Skeletal muscle cell (primary cell): Measurements from ENCODE around the gene ALG10B.
A peak's percentile ranks its signal among the peaks of the same experiment; 100 is the strongest.
"Not testable (repeated sequence)": the region's sequence is repeated elsewhere in the genome, so short reads cannot be mapped to it uniquely, and the experiment has no call there.

Source experiments
- DNase-seq: peaks from one replicate; pipeline ENCODE4 v3.0.0-alpha.2; 2010; ENCODE audit warnings: low read depth
- H3K4me3 ChIP-seq: 2 replicates; pipeline ENCODE4 v1.5.1; 2011; ENCODE audit warnings: low read depth, mild to moderate bottlenecking, control low read depth, low read length, moderate library complexity

Gene ALG10B

GRCh38 chr12:38316391-38317129 lies at the start of gene ALG10B:
Gene ALG10B, plus strand, starts transcription at chr12:38316774. Its CDS starts 120 bp downstream, at chr12:38316894.
- peak; percentile 88 for DNase-seq
- H3K4me3 ChIP-seq = peak within 1 kb of the TSS; percentile 70

DNA sequence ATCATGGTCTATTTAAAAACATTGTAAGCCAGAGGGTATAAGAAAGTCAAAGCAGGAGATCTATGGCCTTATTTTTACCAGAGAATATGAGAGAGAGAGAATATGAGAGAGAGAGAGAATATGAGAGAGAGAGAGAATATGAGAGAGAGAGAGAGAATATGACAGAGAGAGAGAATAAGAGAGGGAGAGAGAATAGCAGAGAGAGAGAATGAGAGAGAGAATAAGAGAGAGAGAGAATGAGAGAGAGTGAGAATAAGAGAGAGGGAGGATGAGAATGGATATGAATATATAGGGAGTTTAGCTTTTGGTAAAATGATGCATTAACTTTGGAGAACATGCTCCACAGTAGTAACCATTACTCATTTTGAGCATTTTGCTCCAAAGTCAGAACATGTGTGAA lies 48.0 kb upstream of the ALG10B start:
- H3K4me3 ChIP-seq = no peak overlapping the region
- no peak for DNase-seq

DNA sequence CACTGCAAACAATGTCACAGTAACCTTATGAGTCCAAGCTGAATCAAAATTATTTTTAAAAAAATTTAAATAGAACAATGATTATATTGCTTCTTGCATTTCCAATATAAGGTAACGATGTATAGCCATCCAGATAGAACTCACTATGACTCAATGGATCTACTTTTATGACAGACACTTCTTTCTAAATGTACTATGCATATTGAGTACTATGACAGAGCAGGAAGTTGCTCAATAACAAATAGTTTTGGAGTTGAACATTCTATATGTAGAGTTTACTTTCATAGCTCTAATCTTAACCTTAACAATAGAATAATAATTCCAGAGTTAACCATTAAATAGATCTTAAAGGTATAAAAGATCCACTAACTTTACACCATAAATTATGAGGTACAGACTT lies 46.7 kb upstream of the ALG10B start:
- DNase-seq = no peak
- no peak overlapping the region for H3K4me3 ChIP-seq

GRCh38 chr12:38279756-38280155 lies 36.8 kb upstream of the ALG10B start:
- H3K4me3 ChIP-seq = no peak overlapping the region
- DNase-seq = no peak

- H3K4me3 ChIP-seq = no peak overlapping the region
- DNase-seq = no peak
Measured at GRCh38 chr12:38282886-38283285, 33.7 kb upstream of the ALG10B start.

GRCh38 chr12:38289396-38289795 lies 27.2 kb upstream of the ALG10B start:
- DNase-seq = no peak
- H3K4me3 ChIP-seq = no peak overlapping the region

- no peak overlapping the region for H3K4me3 ChIP-seq
Measured at GRCh38 chr12:38291160-38291559, 25.4 kb upstream of the ALG10B start.

DNA sequence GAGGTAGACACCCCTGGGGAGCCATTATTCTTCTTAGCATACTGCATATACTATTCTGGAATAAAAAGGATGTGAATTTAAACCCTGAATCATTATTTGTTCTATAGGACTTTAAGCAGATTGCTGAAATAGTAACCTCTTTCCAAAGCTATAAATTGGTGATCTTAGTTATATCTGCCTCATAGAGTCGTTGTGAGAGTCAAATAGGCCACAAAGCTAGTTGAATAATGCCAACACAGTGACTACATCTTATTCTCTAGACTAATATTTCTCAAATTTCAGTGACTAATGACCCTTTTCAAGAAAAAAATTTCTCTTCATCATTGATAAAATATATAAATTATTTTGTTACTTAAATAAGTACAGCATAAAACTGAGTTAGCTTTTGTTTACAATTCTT lies 13.6 kb upstream of the ALG10B start:
- H3K4me3 ChIP-seq, DNase-seq: not testable (repeated sequence)

More at GRCh38 chr12:38291160-38291559, 25.4 kb upstream of the ALG10B start:
- DNase-seq = no peak

GRCh38 chr12:38321966-38322365 lies 5.4 kb downstream of the ALG10B start:
- DNase-seq, H3K4me3 ChIP-seq: not testable (repeated sequence)

DNA sequence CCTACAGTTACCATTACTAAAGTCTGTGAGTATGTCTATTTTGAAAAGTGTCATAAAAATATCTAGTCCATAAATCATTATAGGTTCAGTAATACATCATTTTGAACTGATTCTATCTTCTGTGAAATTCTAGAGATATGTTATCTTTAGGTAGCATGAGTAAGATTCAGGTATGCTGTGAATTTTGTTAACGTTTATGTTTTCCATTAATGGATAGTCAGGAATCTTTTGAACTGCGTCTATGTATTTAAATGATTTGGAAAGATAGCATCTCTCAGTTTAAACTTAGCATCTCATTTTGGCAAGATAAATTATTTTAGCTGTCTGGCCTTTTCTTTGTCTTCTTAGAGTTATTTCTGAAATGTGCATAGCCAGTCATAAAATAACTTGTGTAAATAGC lies 8.3 kb downstream of the ALG10B start:
- no peak for DNase-seq
- no peak overlapping the region for H3K4me3 ChIP-seq

DNA sequence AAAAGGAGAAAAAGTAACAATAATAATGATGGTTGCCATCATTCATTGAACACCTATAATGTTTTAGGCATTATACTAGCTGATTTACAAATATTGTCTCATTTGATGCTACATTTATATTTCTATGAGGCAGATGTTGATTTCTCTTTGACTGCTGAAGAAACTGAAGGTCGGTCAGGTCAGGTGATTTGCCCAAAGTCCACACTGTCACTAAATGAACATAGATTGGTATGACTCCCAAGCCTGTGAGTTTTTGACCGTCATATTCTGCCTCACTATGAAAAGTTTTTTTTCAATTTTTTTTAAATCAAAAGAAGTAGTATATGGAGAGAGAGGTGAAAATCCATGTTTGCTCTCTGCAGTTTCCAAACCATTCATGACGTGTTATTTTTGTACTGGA lies 10.8 kb downstream of the ALG10B start:
- no peak for DNase-seq
- H3K4me3 ChIP-seq = no peak overlapping the region

GRCh38 chr12:38328306-38328895 lies 11.8 kb downstream of the ALG10B start:
- H3K4me3 ChIP-seq = no peak overlapping the region
- DNase-seq = no peak

DNA sequence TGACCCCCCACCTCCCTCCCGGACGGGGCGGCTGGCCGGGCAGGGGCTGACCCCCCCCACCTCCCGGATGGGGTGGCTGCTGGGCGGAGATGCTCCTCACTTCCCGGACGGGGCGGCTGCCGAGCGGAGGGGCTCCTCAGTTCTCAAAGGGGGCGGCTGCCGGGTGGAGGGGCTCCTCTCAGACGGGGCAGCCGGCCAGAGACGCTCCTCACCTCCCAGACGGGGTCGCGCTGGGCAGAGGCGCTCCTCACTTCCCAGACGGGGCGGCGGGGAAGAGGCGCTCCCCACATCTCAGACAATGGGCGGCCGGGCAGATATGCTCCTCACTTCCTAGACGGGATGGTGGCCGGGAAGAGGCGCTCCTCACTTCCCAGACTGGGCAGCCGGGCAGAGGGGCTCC lies 13.8 kb downstream of the ALG10B start:
- not testable (repeated sequence) for H3K4me3 ChIP-seq, DNase-seq

GRCh38 chr12:38332814-38333213 lies 16.2 kb downstream of the ALG10B start:
- H3K4me3 ChIP-seq = no peak overlapping the region
- DNase-seq = no peak

GRCh38 chr12:38342444-38342843 lies 25.9 kb downstream of the ALG10B start:
- no peak overlapping the region for H3K4me3 ChIP-seq
- DNase-seq = no peak

- H3K4me3 ChIP-seq, DNase-seq: not testable (repeated sequence)
Measured at GRCh38 chr12:38343256-38343655, 26.7 kb downstream of the ALG10B start.

DNA sequence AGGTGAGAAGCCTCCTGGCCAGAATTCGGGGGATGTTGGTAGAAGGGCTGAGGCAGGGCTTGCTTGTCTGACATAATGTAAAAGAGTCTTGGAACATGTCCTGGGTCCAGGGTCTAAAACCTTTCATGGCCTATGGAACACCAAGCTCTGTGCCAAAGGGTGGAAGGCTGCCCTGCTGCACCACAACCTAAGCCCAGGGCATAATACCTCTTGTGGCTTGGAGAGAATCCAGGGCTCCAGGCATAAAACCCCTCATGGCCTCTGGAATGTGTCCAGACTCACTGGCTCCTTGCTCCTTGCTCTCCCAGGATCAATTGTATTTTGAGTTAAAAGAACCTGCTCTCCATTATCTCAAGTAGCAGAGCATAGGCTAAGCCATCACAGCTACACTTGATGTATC lies 27.3 kb downstream of the ALG10B start:
- not testable (repeated sequence) for H3K4me3 ChIP-seq, DNase-seq

DNA sequence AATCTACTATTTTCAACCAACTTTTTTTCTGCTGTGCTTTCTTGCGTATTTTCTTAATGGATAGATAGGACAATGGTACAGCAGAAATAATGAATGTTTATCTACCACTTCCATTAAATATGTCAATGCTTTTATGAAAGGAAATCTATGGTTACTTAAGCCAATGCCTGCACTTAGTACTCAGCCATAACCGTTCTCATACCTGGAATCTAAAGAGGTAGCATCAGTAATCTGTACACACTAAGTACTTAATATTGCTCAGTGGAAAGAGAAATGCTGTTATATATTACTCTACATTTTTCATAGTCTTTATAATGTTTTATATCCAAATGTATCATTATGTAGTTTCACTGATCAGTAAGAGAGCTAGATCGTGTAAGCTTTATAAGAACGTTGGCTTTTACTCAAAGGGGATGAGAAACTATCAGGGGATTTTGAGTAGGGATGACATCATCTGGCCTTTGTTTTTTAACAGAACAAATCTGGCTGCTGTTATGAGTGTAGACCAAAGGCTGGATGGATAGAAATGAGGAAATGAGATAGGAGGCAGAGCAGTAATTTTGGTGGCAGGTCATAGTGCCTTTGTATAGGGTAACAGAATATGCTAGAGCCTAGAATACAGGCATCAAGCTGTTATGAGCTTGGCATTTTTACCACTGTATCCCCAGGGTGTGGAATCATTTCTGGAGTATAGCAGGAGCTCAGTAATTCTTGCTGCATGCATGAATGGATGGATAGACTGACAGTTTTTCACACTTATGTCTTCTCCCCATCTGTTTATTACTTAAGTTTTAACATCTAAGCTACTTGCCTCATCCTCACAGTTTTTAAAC lies 34.0 kb downstream of the ALG10B start:
- no peak overlapping the region for H3K4me3 ChIP-seq
- no peak for DNase-seq

DNA sequence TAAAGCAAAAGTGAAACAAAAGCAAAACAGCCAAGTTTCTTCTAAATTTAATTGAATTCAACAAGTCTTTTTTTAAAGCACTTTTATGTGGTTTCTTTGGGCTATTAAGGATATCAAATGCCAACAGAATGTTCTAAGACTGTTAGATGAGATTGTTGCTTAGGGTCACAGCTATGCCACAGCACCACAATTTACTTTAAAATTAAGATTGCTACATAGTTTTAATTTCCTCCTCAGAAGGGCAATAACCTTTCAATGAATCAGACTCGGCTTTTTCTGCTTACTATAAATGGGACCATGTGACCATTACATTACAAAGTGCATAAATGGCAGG lies 34.6 kb downstream of the ALG10B start:
- not testable (repeated sequence) for H3K4me3 ChIP-seq, DNase-seq

- DNase-seq = no peak
- no peak overlapping the region for H3K4me3 ChIP-seq
Measured at GRCh38 chr12:38367506-38367905, 50.9 kb downstream of the ALG10B start.
